HG03060 (cell line): ENCODE measurements around the gene SBNO2.

ENCODE experiments used
- ATAC-seq: cut with Tn5 transposase; IDR thresholded peaks from one replicate; pipeline ENCODE4 v1.9.1; 2021; ENCODE audit warnings: low read depth, moderate number of reproducible peaks; ENCODE audit not compliant: unreplicated experiment

Gene SBNO2

GRCh38 chr19:1066251-1066747, 107.8 kb downstream of the SBNO2 start:
- no peak for ATAC-seq

DNA sequence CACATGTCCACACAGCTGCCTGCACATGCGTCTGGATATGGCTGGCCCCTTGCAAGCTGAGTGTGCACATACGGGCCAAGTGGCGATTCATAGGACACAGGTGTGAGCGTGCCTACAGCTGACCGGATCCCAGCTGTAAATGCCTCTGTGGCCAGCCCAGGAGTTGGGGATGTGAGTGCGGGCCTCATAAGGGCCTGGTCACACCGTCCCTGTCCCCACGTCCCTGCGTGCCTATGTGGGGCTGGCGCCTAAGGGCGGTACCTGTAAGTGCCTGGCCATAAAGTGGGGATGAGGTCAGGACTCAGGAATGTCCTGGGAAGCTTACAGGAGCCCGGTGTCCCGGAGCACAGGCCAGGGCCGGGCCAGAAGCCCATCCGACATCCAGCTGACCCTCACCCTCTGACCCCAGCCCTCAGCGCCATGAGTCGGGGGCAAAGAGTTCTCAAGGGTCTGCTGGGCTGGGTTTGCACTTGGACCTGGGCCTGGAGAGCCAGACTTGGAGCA, 108.4 kb downstream of the SBNO2 start:
- ATAC-seq: no peak

DNA sequence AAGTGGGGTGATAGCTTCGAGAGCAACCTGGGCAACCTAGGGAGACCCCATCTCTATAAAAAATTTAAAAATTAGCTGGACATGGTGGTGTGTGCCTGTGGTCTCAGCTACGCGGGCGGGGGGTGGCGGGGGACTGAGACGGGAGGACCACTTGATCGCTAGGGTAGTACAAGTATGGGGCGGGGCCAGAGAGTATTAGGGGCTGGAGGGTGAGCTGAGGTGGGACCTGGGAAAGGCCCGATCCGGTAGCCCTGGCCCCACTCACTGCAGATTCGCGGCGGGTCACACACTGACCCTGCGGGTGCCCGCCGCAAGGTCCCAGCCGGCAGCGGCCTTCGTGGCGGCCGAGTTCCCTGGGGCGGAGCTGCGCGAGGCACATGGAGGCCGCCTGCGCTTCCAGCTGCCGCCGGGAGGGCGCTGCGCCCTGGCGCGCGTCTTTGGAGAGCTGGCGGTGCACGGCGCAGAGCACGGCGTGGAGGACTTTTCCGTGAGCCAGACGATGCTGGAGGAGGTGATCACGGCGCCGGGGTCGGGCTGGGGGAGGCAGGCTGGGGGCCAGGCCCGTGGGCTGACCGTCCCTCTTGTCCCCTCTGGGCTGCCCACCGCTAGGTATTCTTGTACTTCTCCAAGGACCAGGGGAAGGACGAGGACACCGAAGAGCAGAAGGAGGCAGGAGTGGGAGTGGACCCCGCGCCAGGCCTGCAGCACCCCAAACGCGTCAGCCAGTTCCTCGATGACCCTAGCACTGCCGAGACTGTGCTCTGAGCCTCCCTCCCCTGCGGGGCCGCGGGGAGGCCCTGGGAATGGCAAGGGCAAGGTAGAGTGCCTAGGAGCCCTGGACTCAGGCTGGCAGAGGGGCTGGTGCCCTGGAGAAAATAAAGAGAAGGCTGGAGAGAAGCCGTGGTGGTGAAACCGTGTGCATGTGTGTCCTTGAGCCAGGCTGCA, 109.1 kb downstream of the SBNO2 start:
- no peak for ATAC-seq

DNA sequence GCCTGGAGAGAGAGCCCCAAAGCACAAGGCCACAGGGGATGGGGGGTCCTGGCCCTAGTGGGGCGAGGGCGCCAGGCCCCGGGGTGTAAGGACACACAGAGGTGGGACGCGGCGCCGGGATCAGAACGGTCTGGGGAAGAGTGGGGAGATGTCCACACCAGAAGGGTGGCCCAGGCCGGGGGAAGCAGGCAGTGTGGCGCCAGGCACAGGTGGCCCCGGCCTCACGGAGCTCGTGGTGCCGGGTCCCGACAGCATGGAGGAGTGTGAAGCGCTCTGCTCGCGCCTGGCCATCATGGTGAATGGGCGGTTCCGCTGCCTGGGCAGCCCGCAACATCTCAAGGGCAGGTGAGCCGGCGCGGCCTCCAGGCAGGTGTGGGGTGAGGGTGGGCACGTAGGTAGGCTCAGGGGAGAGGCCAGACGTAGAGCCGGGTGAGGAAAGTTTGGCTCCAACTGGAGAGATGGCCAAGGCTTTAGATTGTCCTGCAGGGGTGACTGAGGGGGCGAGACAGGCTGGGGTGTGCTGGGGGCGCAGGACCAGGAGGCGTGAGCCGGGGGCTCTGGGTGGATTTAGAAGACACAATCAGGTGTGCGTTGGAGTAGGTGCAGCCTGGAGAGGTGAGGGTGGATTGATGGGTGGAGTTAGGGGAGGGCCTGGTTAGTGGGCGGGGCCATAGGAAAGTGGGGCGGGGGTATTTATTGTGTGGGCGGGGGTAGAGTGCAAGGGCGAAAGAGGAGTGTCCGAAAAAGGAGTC, 110.0 kb downstream of the SBNO2 start:
- no peak for ATAC-seq

DNA sequence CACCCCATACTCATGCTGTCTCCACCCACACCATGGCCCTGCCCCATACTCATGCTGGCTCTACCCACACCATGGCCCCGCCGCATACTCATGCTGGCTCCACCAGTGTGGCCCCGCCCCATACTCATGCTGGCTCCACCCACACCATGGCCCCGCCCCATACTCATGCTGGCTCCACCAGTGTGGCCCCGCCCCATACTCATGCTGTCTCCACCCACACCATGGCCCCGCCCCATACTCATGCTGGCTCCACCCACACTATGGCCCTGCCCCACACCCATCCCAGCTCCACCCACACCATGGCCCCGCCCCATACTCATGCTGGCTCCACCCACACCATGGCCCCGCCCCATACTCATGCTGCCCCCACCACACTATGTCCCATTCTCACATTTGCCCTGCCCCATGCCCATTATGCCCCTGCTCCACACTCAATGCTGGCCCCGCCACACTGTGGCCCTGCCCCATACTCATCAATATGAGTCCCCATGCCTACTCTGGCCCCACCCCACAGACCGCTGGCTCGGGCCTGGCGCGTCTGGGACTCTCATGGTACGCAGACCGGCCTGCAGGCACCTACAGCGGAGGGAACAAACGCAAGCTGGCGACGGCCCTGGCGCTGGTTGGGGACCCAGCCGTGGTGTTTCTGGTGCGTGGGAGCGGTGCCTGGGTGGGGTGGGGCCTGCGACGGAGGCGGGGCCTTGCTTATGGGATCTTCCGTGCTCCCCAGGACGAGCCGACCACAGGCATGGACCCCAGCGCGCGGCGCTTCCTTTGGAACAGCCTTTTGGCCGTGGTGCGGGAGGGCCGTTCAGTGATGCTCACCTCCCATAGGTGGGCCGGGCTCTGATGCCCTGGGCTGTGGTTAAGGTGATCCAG, 110.8 kb downstream of the SBNO2 start:
- ATAC-seq: no peak

DNA sequence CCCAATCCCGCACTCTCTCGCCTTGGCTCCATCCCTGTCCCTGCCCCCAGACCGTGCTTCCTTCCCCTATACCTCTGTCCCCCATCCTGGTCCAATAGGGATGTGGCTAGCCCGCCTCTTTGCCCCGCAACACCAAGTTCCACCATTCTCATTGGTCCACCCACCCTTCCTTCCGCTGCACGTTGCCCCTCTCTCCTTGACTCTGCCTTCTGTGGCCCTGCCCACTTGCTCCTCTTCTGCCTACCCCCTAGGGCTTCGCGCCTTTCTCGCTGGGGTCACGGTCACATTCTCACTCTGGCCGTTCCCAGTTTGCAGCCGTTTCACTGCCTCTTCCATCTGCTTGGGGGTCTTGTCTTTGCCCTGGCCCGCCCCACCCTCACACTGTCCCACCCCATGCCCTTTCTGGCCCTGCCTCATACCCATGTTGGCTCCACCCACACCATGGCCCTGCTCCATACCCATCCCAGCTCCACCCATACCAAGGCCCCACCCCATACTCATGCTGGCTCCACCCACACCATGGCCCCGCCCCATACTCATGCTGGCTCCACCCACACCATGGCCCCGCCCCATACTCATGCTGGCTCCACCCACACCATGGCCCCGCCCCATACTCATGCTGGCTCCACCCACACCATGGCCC, 111.6 kb downstream of the SBNO2 start:
- ATAC-seq: no peak

DNA sequence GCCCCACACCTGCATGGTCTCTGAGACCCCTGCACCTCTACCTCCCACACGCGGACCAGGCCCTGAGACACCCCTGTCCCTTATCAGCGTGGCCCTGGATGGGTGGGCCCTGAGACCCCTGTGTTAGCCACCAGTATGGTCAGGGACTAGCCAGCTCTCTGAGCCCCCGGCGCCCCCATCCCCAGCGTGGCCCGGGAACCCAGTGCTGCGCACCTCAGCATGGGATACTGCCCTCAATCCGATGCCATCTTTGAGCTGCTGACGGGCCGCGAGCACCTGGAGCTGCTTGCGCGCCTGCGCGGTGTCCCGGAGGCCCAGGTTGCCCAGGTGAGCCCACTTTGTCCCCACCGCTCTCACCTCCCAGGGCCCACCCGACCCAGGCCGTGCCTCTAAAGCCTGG, 112.1 kb downstream of the SBNO2 start:
- no peak for ATAC-seq

DNA sequence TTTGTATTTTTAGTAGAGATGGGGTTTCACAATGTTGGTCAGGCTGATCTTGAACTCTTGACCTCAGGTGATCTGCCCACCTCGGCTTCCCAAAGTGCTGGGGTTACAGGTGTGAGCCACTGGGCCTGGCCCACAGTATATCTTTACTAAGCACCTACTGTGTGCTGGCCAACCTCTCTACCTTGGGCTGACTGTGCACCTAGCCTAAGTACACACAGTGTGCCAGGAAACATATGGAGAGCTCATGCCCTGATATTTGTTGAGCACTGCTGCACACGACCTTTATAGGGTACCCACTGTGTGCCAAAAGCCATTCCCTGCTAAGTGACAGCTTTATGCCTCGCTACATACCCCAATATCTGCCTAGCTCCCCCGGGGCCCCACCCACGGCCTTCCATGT, 113.4 kb downstream of the SBNO2 start:
- no peak for ATAC-seq

DNA sequence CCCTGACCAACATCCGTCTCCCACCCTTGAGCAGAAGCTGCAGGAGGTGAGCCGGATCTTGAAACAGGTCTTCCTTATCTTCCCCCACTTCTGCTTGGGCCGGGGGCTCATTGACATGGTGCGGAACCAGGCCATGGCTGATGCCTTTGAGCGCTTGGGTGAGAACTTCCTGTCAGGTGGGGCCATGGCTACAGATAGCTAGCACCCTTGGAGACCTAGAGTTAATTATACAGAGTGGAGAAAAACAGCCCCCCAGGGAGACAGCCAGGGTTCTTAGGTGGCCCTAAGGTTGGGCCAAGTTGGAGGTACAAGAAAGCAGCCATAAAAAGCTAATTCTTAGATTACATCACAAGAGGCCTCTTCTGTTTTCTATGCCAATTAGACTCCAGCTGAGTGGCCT, 116.0 kb downstream of the SBNO2 start:
- ATAC-seq: no peak
